GM19023 (cell line): ENCODE results near the gene MPEG1.

Experiments used
- ATAC-seq: cut with Tn5 transposase; IDR thresholded peaks from one replicate; pipeline ENCODE4 v1.9.1; 2021; ENCODE audit warnings: mild to moderate bottlenecking, moderate library complexity; ENCODE audit not compliant: unreplicated experiment

The MPEG1 gene

GRCh38 chr11:59218893-59219292 lies 6.2 kb upstream of the MPEG1 start:
- no peak for ATAC-seq

DNA sequence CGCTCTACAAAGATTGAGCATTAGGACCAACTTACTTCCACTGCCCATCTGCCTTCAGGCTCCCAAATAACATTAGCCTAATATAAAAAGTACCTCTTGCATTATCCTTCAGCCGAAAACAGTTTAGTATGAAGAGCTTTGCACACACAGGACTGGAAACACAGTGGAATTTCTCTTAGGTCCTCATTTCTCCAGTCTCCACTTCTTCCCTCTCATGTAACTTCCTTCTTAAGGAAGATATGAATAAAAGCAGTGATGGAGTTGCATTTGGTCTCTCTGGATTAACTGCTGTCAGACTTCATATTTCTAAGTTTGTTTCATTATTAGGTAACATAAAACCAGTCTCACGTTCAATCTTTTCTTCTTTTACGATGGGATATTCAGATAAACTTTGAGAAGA lies 5.6 kb upstream of the MPEG1 start:
- no peak for ATAC-seq

- ATAC-seq: peak; percentile 84
Measured at GRCh38 chr11:59216641-59217564, 4.2 kb upstream of the MPEG1 start.

DNA sequence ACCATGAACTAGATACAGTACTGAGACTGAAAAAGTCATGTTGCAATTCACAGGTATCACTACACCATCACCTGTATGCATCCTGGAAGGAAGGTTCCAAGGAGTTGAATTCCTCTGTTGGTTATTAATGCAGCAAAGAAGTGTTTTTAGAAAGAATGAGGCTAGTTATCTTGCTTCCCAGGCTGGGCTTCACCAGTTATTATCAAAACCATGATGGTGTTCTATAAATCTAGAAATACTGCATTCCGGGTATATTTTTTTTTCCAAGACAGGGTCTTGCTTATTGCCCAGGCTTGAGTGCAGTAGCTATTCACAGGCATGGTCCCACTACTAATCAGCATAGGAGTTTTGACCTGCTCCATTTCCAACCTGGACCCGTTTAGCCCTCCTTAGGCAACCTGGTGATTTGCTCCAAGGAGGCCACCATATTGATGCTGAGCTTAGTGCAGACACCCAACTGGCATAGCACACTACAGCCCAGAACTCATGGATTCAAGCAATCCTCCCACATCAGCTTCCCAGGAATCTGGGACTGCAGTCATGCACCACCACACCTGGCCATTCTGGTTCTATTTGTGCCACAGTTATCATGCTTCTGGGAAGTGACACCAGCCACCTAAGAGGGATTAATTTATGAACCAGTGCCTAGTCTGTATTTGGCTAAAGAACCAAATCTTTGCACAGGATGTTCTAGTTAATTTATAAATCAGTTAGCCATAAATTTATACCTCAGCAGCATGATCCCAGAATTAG lies 1.6 kb upstream of the MPEG1 start:
- ATAC-seq: no peak

DNA sequence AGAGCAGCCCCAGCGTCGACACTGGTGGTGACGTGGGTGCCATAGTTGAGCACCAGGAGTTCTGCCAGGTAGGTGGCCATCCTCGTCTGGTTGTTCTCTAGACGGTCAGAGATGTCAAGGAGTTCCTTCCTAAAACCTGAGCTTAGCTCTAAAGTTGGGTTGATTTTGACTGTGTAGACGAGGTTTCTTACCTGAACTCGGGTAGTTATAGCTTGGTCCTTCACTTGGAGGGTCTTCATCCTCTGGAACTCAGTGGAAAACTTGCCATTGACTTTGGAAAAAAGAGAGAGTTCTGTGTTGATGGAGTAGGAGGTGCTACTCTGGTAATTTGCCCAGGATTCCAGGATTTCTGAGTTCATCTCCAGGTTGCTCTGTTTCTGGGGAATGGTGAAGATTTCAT lies 505 bp downstream of the MPEG1 start:
- no peak for ATAC-seq

DNA sequence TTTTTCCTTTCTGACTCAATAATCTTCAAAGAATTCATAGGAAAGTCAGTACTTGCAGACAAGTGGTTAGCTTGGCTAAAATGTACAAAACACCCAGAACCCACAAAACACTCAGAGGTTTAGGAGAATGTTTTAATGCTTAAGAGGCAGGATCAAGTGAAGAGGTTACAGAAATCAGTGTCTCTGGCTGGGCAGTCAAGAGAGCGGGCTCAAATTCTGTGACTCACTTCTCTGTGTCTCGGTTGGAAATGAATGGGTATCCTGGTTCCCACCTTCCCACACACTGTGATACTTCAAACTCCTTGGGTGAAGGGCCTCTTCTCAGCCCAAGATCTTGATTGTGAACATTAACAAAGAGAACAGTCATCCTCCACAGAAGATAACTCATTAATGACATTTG lies 3.8 kb downstream of the MPEG1 start:
- ATAC-seq: no peak

- peak; percentile 57 for ATAC-seq
Measured at GRCh38 chr11:59207988-59208451, 4.7 kb downstream of the MPEG1 start.

- no peak for ATAC-seq
Measured at GRCh38 chr11:59206635-59207034, 6.1 kb downstream of the MPEG1 start.

GRCh38 chr11:59205648-59206047 lies 7.1 kb downstream of the MPEG1 start:
- ATAC-seq: no peak

- no peak for ATAC-seq
Measured at GRCh38 chr11:59204746-59205145, 8.0 kb downstream of the MPEG1 start.

- no peak for ATAC-seq
Measured at GRCh38 chr11:59201353-59201752, 11.4 kb downstream of the MPEG1 start.

GRCh38 chr11:59200423-59200746 lies 12.3 kb downstream of the MPEG1 start:
- peak; percentile 44 for ATAC-seq

DNA sequence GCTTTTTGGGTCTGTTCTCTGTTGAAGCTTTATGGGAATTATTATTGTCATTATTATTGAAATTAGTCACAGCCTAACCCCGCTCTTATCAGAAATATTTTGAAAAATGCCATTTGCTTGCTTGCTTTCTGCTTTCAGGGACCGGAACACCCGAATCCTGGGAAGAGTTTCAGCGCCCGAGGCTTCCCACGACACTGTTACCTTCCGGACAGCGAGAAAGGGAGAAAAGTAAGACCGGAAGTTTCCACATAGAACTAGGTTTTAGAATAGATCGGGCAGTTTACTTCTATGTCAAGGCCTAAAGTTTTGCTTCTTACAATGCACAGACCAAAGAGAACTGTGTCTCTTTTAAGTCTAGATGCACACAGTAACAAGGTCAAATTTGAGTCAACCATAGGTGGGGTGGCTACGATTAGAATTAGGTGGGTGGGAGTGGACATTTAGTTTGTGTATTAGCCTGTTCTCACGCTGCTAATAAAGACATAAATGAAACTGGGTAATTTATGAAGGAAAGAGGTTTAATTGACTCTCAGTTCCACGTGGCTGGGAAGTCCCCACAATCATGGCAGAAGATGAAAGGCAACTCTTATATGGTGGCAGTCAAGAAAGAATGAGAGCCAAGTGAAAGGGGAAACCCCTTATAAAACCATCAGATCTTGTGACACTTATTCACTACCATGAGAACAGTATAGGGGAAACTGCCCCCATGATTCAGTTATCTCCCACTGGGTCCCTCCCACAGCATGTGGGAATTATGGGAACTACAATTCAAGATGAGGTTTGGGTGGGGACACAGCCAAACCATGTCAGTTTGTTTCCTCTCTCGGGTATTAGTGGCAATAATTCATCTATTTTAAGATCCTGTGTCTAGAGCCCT lies 12.9 kb downstream of the MPEG1 start:
- peak; percentile 68 for ATAC-seq

DNA sequence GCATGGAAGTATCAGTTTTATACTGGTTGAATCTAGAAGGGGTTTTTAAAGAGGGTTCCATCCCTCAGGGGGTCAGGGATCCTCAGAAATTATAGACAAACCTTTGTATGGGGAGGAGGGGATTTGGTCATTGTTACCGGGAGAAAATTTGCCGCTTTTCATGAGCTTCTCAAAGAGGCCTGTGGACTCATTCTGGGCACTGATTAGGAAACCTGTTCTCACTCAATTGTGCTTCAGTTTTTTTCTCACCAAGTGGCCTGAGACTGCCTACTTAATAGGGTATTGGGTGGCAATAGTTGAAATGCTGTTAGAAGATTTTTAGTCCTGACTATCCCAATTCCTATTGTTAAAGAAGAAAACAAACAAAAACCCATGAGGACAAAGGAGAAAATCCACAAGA lies 14.0 kb downstream of the MPEG1 start:
- no peak for ATAC-seq

GRCh38 chr11:59197991-59198390 lies 14.7 kb downstream of the MPEG1 start:
- ATAC-seq: no peak

DNA sequence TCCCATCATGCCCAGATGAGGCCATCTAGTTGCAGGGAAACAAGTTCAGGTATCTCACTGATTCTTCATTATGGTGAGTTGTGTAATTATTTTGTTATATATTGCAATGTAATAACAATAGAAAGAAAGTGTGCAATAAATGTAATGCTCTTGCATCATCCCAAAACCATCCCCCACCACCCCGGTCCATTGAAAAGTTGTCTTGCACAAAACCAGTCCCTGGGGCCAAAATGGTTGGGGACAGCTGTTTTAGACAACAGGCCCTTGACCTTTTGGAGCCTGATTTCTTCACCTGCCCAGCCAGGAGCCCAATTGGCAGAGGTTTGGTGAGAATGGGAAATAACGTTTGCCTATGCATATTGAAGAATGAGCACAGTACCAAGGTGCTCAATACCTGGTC lies 15.9 kb downstream of the MPEG1 start:
- ATAC-seq: no peak

GRCh38 chr11:59195586-59195985 lies 17.1 kb downstream of the MPEG1 start:
- no peak for ATAC-seq

- ATAC-seq: no peak
Measured at GRCh38 chr11:59193587-59194130, 19.1 kb downstream of the MPEG1 start.

GRCh38 chr11:59192446-59193020 lies 20.2 kb downstream of the MPEG1 start:
- no peak for ATAC-seq

DNA sequence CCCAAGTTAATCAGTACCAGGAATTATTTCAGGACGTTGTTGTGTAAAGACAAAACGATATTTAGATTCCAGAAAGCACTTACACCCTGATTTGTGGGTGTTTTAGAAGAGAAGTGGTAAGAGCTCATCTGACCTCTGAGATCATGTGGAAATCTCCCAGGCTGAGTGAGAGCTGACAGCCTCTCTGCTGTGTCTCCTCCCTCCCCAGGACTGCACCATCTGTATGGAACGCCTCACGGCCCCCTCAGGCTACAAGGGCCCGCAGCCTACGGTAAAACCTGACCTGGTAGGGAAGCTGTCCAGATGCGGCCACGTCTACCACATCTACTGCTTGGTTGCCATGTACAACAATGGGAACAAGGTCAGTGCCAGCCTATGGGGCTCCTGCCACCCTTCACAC lies 20.8 kb downstream of the MPEG1 start:
- ATAC-seq: no peak

GRCh38 chr11:59191095-59191494 lies 21.6 kb downstream of the MPEG1 start:
- no peak for ATAC-seq
